ENCODE results near the gene SCD5. TPM values are rescaled to one million over a fixed set of nuclear protein-coding genes. Genes with fewer than 3 reads are reported as not detected.
"Not testable (repeated sequence)": the region's sequence is repeated elsewhere in the genome, so short reads cannot be mapped to it uniquely, and the experiment has no call there.

The SCD5 gene
- 10 to 100 TPM; 27.3 to 30.7 (median 29.0) TPM for total RNA-seq
- 1 to 10 TPM in 2 of 3 donors, under 1 TPM in 1; 0.69 to 4.7 (median 1.2) TPM for polyA plus RNA-seq

GRCh38 chr4:82798168-82799005 lies at the start of gene SCD5:
TSS of gene SCD5 (minus strand) at chr4:82798796. CDS start at chr4:82798537, 259 bp downstream.
- peak; percentile 91 for DNase-seq
- intact Hi-C loops (cut with DNase I): loop anchor here (1.0 to 10.0 kb wide), 4 partner anchors 236 to 484 kb away; partner anchors contain the start of genes COPS4, COQ2 and HNRNPD

GRCh38 chr4:82842593-82842992 lies 44.0 kb upstream of the SCD5 start:
- Histone ChIP-seq H3K27ac (no peak overlapping the region), H3K27me3 (no peaks in the 10 kb centered on the region), H3K4me1 (peaks cover 0 to 18% (median 11%) of the 10 kb centered on the region in 4 donors), H3K4me3 (no peak overlapping the region), H3K36me3 (peaks cover 8 to 85% (median 37%) of the 10 kb centered on the region in 4 donors), H3K9me3 (no peaks in the 10 kb centered on the region)
- DNase-seq: no peak
- TF ChIP-seq POLR2A (IDR thresholded peaks at IDR 0.05): no peak
- TF ChIP-seq POLR2AphosphoS5 (IDR thresholded peaks at IDR 0.05): no peak
- TF ChIP-seq CTCF (IDR thresholded peaks at IDR 0.05): no peak
- TF ChIP-seq EP300 (IDR thresholded peaks at IDR 0.05): no peak
- intact Hi-C loops (cut with DNase I): no loop called here

More at GRCh38 chr4:82798168-82799005, at the start of gene SCD5:
- Histone ChIP-seq H3K4me1 (peaks cover 0 to 22% (median 16%) of the 10 kb centered on the region in 4 donors), H3K36me3 (no peaks in the 10 kb centered on the region), H3K9me3 (no peaks in the 10 kb centered on the region), H3K27me3 (no peaks in the 10 kb centered on the region), H3K27ac (peak within 1 kb of the TSS; percentile 81 to 86 (median 82)), H3K4me3 (peak within 1 kb of the TSS; percentile 78 to 93 (median 84))
- 1% methylated on average over 94 of the region's 94 CpGs for WGBS, 2 donors
- TF ChIP-seq POLR2A (IDR thresholded peaks at IDR 0.05) (no peak), EP300 (IDR thresholded peaks at IDR 0.05) (no peak), CTCF (IDR thresholded peaks at IDR 0.05) (no peak), POLR2AphosphoS5 (IDR thresholded peaks at IDR 0.05) (peak in 3 of 4 donors; percentile 36 to 62 (median 62))

GRCh38 chr4:82839624-82840023 lies 41.0 kb upstream of the SCD5 start:
- Histone ChIP-seq H3K27me3 (no peaks in the 10 kb centered on the region), H3K4me3 (no peak overlapping the region), H3K27ac (peak overlapping the region; percentile 33 to 68 (median 50)), H3K4me1 (peaks cover 0 to 23% (median 11%) of the 10 kb centered on the region in 4 donors), H3K9me3 (no peaks in the 10 kb centered on the region), H3K36me3 (peaks cover 8 to 91% (median 32%) of the 10 kb centered on the region in 4 donors)
- no peak for DNase-seq
- TF ChIP-seq POLR2AphosphoS5 (IDR thresholded peaks at IDR 0.05): no peak
- TF ChIP-seq CTCF (IDR thresholded peaks at IDR 0.05): no peak
- no peak for TF ChIP-seq POLR2A (IDR thresholded peaks at IDR 0.05)
- no peak for TF ChIP-seq EP300 (IDR thresholded peaks at IDR 0.05)
- WGBS, 2 donors: 86 to 93% methylated on average over 1 of the region's 1 CpG
- intact Hi-C loops (cut with DNase I): loop anchor here (10.0 kb wide), 1 partner anchor 45 kb away; no protein-coding TSS in a partner anchor

- no peak overlapping the region for H3K4me3 ChIP-seq
- intact Hi-C loops (cut with DNase I): loop anchor here (10.0 kb wide), 1 partner anchor 51 kb away; no protein-coding TSS in a partner anchor
- H3K9me3 ChIP-seq: no peaks in the 10 kb centered on the region
- WGBS, 2 donors: 16 to 53% methylated on average over 1 of the region's 1 CpG
- H3K4me1 ChIP-seq: peaks cover 0 to 19% (median 11%) of the 10 kb centered on the region in 4 donors
- H3K36me3 ChIP-seq: peaks cover 0 to 66% (median 8%) of the 10 kb centered on the region in 4 donors
- TF ChIP-seq POLR2AphosphoS5 (IDR thresholded peaks at IDR 0.05): peak in 3 of 4 donors; percentile 42 to 52 (median 48)
- TF ChIP-seq EP300 (IDR thresholded peaks at IDR 0.05): peak in 1 of 4 donors; percentile 27
- TF ChIP-seq POLR2A (IDR thresholded peaks at IDR 0.05): no peak
- TF ChIP-seq CTCF (IDR thresholded peaks at IDR 0.05): peak in 1 of 4 experiments; percentile 15
- no peaks in the 10 kb centered on the region for H3K27me3 ChIP-seq
- DNase-seq: no peak
- peak overlapping the region; percentile 23 to 71 (median 60) for H3K27ac ChIP-seq
These were observed 35.2 kb upstream of the SCD5 start for GRCh38 chr4:82833696-82834313.

- Histone ChIP-seq H3K4me1 (peaks cover 0 to 19% (median 11%) of the 10 kb centered on the region in 4 donors), H3K36me3 (peaks cover 0 to 66% (median 10%) of the 10 kb centered on the region in 4 donors), H3K27ac (peak overlapping the region in 3 of 4 donors; percentile 55 to 71 (median 66))
- H3K9me3 ChIP-seq, DNase-seq, H3K27me3 ChIP-seq, H3K4me3 ChIP-seq: not testable (repeated sequence)
- 64 to 77% methylated on average over 4 of the region's 4 CpGs for WGBS, 2 donors
- intact Hi-C loops (cut with DNase I): loop anchor here (10.0 kb wide), 1 partner anchor 52 kb away; no protein-coding TSS in a partner anchor
These were observed 34.5 kb upstream of the SCD5 start for GRCh38 chr4:82833060-82833459.

Data from sigmoid colon (tissue), 7 donors.